ENCODE data around the gene PLXNB2. TPM values are rescaled to one million over a fixed set of nuclear protein-coding genes. Genes with fewer than 3 reads are reported as not detected.
A peak's percentile ranks its signal among the peaks of the same experiment; 100 is the strongest.

The PLXNB2 gene
- total RNA-seq, 1 experiment from 2014 or later, result 236 TPM

GRCh38 chr22:50248196-50249081 lies 59.0 kb downstream of the PLXNB2 start:
- peak overlapping the region; percentile 40; the same call in 1 of the 2 replicates for H3K9ac ChIP-seq (ENCODE audit: low read length)
- peaks cover 26 to 70% of the 10 kb centered on the region in 2 experiments for H3K4me1 ChIP-seq (ENCODE audit: control insufficient read depth in 1 of 2, insufficient read depth in 2 of 2, low read length in 2 of 2)
- peak overlapping the region; percentile 56; the same call in 1 of the 2 replicates for H3K4me2 ChIP-seq (ENCODE audit: low read length)
- CTCF ChIA-PET, result no interaction called here
- no TSS peak for BruUV-seq (replicated peaks)
- no peak for TF ChIP-seq YY1 (IDR thresholded peaks at IDR 0.05; ENCODE audit: extremely low read depth, insufficient replicate concordance, low read depth, low read length)
- no peak for TF ChIP-seq FOSL1 (IDR thresholded peaks at IDR 0.05; ENCODE audit: low read depth)
- peak overlapping the region; percentile 37; the same call in 1 of the 2 replicates for H3K27ac ChIP-seq (ENCODE audit: low read depth, low read length)
- no peaks in the 10 kb centered on the region for H4K20me1 ChIP-seq (ENCODE audit: insufficient read depth)
- no peak overlapping the region for H2AFZ ChIP-seq (ENCODE audit: low read depth, low read length, poor library complexity, severe bottlenecking)
- peaks cover 0 to 17% of the 10 kb centered on the region in 2 experiments; a peak in 1 of 4 replicates for H3K36me3 ChIP-seq (ENCODE audit: control insufficient read depth in 1 of 2, insufficient read depth in 2 of 2, low read length in 2 of 2)
- peaks cover 58% of the 10 kb centered on the region for H3K79me2 ChIP-seq (ENCODE audit: insufficient read depth, low read length)
- no peak overlapping the region for H3K4me3 ChIP-seq (replicated peaks in 1 of 2; ENCODE audit: low read depth in 1 of 2, low read length in 2 of 2)
- POLR2A ChIA-PET, result no interaction called here
- ATAC-seq (no peak), DNase-seq (ENCODE audit: low read depth, low spot score) (no peak)
- intact Hi-C loops (cut with micrococcal nuclease), result no loop called here
- no peaks in the 10 kb centered on the region for H3K9me3 ChIP-seq (ENCODE audit: control insufficient read depth in 1 of 2, insufficient read depth in 1 of 2, low read depth in 1 of 2, low read length in 2 of 2)
- RAD21 ChIA-PET (ENCODE audit: low non-redundant PET in 1 of 2, low total read pairs in 2 of 2, uncharacterized antibody in 2 of 2, unreplicated experiment in 2 of 2), result no interaction called here
- no peaks in the 10 kb centered on the region for H3K27me3 ChIP-seq (ENCODE audit: insufficient read depth, low read length)
- no peaks in the 10 kb centered on the region for H3K9me2 ChIP-seq (ENCODE audit: insufficient read depth)

- no peak overlapping the region for H3K4me3 ChIP-seq (replicated peaks in 1 of 2; ENCODE audit: low read depth in 1 of 2, low read length in 2 of 2)
- CTCF ChIA-PET, result no interaction called here
- peaks cover 0 to 17% of the 10 kb centered on the region in 2 experiments; a peak in 1 of 4 replicates for H3K36me3 ChIP-seq (ENCODE audit: control insufficient read depth in 1 of 2, insufficient read depth in 2 of 2, low read length in 2 of 2)
- H3K79me2 ChIP-seq (ENCODE audit: insufficient read depth, low read length), result peaks cover 65% of the 10 kb centered on the region
- no peaks in the 10 kb centered on the region for H4K20me1 ChIP-seq (ENCODE audit: insufficient read depth)
- DNase-seq (ENCODE audit: low read depth, low spot score) (peak; percentile 64), ATAC-seq (peak; percentile 23)
- H3K27ac ChIP-seq (ENCODE audit: low read depth, low read length), result peak overlapping the region; percentile 37; the same call in 1 of the 2 replicates
- no peaks in the 10 kb centered on the region for H3K27me3 ChIP-seq (ENCODE audit: insufficient read depth, low read length)
- peak overlapping the region; percentile 56; the same call in 1 of the 2 replicates for H3K4me2 ChIP-seq (ENCODE audit: low read length)
- TF ChIP-seq CBX3 (IDR thresholded peaks at IDR 0.05; ENCODE audit: low read depth) (no peak), MAX (IDR thresholded peaks at IDR 0.05) (no peak), ZBTB33 (IDR thresholded peaks at IDR 0.05; ENCODE audit: extremely low read depth, insufficient replicate concordance, low read length) (no peak), POLR2AphosphoS5 (IDR thresholded peaks at IDR 0.05; ENCODE audit: low read depth, low read length) (no peak), CTCF (IDR thresholded peaks at IDR 0.05 in 2 of 3, conservative IDR thresholded peaks at IDR 0.05 in 1 of 3; ENCODE audit: borderline replicate concordance in 1 of 3, insufficient read depth in 1 of 3, low read depth in 2 of 3, low read length in 2 of 3) (no peak), SP1 (IDR thresholded peaks at IDR 0.05; ENCODE audit: low read depth) (no peak), EZH2phosphoT487 (IDR thresholded peaks at IDR 0.05; ENCODE audit: borderline replicate concordance) (no peak), RAD21 (IDR thresholded peaks at IDR 0.05; ENCODE audit: low read depth) (no peak), EGR1 (IDR thresholded peaks at IDR 0.05; ENCODE audit: low read depth) (no peak), ZNF274 (IDR thresholded peaks at IDR 0.05; ENCODE audit: low read depth, low read length) (no peak), TCF7L2 (IDR thresholded peaks at IDR 0.05; ENCODE audit: borderline replicate concordance, extremely low read depth, insufficient read depth, insufficient read length) (no peak)
- no peaks in the 10 kb centered on the region for H3K9me2 ChIP-seq (ENCODE audit: insufficient read depth)
- RAD21 ChIA-PET (ENCODE audit: low non-redundant PET in 1 of 2, low total read pairs in 2 of 2, uncharacterized antibody in 2 of 2, unreplicated experiment in 2 of 2), result no interaction called here
- H3K9me3 ChIP-seq (ENCODE audit: control insufficient read depth in 1 of 2, insufficient read depth in 1 of 2, low read depth in 1 of 2, low read length in 2 of 2), result no peaks in the 10 kb centered on the region
- no TSS peak for BruUV-seq (replicated peaks)
- intact Hi-C loops (cut with micrococcal nuclease), result no loop called here
- H2AFZ ChIP-seq (ENCODE audit: low read depth, low read length, poor library complexity, severe bottlenecking), result no peak overlapping the region
- H3K9ac ChIP-seq (ENCODE audit: low read length), result peak overlapping the region; percentile 40
- POLR2A ChIA-PET, result no interaction called here
- H3K4me1 ChIP-seq (ENCODE audit: control insufficient read depth in 1 of 2, insufficient read depth in 2 of 2, low read length in 2 of 2), result peaks cover 27 to 75% of the 10 kb centered on the region in 2 experiments
These were observed 59.7 kb downstream of the PLXNB2 start for GRCh38 chr22:50247748-50248147.
